T-helper 22 cell (primary cell): ENCODE measurements around the gene MAST4.
"Not testable (repeated sequence)": the region's sequence is repeated elsewhere in the genome, so short reads cannot be mapped to it uniquely, and the experiment has no call there.

Experiments used
- DNase-seq: peaks from one replicate; pipeline ENCODE4 v3.0.0-alpha.2; 2020; ENCODE audit warnings: low read depth

MAST4 gene

GRCh38 chr5:67163863-67164595, 567.8 kb downstream of the MAST4 start:
- no peak for DNase-seq

DNA sequence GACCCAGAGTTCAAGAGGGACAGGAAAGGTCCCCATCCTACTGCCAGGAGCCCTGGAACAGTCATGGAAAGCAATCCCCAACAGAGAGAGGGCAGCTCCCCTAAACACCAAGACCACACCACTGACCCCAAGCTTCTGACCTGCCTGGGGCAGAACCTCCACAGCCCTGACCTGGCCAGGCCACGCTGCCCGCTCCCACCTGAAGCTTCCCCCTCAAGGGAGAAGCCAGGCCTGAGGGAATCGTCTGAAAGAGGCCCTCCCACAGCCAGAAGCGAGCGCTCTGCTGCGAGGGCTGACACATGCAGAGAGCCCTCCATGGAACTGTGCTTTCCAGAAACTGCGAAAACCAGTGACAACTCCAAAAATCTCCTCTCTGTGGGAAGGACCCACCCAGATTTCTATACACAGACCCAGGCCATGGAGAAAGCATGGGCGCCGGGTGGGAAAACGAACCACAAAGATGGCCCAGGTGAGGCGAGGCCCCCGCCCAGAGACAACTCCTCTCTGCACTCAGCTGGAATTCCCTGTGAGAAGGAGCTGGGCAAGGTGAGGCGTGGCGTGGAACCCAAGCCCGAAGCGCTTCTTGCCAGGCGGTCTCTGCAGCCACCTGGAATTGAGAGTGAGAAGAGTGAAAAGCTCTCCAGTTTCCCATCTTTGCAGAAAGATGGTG, 568.8 kb downstream of the MAST4 start:
- no peak for DNase-seq

DNA sequence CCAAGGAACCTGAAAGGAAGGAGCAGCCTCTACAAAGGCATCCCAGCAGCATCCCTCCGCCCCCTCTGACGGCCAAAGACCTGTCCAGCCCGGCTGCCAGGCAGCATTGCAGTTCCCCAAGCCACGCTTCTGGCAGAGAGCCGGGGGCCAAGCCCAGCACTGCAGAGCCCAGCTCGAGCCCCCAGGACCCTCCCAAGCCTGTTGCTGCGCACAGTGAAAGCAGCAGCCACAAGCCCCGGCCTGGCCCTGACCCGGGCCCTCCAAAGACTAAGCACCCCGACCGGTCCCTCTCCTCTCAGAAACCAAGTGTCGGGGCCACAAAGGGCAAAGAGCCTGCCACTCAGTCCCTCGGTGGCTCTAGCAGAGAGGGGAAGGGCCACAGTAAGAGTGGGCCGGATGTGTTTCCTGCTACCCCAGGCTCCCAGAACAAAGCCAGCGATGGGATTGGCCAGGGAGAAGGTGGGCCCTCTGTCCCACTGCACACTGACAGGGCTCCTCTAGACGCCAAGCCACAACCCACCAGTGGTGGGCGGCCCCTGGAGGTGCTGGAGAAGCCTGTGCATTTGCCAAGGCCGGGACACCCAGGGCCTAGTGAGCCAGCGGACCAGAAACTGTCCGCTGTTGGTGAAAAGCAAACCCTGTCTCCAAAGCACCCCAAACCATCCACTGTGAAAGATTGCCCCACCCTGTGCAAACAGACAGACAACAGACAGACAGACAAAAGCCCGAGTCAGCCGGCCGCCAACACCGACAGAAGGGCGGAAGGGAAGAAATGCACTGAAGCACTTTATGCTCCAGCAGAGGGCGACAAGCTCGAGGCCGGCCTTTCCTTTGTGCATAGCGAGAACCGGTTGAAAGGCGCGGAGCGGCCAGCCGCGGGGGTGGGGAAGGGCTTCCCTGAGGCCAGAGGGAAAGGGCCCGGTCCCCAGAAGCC, 569.6 kb downstream of the MAST4 start:
- DNase-seq, result peak; percentile 54

GRCh38 chr5:67166460-67167285, 570.5 kb downstream of the MAST4 start:
- DNase-seq, result peak; percentile 62

DNA sequence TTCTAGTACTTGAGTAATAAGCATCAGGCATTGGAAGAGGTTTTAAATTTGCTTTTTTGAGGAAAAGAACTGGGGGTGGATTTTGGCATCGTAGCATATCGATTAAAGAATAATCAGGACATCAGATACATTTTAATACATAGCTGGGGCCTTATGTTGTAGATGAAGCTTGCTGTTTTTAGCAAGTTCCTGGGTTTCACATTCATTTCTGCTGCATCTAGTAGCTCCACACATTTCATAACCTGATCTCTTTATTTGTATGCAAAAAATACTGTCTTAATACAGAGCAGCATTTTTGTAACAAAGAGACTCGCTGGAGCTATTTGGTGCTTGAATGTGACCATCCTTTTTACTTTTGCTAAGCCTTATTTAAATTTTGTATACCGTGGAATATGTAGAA, 571.9 kb downstream of the MAST4 start:
- no peak for DNase-seq

- no peak for DNase-seq
These were observed 574.6 kb downstream of the MAST4 start for GRCh38 chr5:67170767-67171166.

DNA sequence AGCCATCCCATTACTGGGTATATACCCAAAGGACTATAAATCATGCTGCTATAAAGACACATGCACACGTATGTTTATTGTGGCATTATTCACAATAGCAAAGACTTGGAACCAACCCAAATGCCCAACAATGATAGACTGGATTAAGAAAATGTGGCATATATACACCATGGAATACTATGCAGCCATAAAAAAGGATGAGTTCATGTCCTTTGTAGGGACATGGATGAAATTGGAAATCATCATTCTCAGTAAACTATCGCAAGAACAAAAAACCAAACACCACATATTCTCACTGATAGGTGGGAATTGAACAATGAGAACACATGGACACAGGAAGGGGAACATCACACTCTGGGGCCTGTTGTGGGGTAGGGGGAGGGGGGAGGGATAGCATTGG, 577.2 kb downstream of the MAST4 start:
- DNase-seq, result not testable (repeated sequence)

GRCh38 chr5:67173959-67174358, 577.8 kb downstream of the MAST4 start:
- DNase-seq, result no peak

DNA sequence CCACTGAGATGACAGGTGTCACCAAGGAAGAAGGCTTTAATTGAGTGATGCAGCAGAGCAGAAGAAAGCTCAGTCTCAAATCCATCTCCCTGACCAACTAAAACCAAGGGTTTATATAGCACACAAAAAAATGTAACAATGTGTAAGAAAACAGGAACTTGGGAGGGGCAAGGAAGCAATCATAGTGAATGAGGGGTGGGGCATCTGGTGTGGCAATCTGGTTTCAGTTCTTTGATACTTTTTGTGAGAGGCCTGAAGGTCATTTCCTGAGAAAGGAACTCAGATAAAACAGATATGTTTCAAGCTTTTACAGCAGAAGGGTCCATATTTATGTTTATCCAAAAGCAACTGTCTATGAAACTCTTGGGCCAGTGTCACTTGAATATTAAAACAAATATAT, 580.7 kb downstream of the MAST4 start:
- no peak for DNase-seq

DNA sequence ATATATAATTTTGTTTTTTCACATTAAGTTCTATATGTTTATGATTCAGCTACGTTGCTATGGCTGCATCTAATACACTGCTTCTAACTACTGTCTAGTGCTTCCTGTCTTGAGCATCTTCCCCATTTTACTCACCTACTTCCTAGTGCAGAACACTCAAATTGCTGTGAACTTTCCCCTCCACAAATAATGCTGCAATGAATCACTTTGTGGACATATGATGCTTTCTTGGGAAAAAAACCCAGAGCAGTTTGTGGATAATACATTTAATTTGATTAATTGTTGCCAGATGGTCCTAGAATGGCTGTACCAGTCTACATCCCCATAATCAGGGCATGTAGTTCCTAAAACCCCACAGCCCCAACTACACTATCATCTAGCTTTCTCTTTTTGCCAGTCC, 581.9 kb downstream of the MAST4 start:
- no peak for DNase-seq

- no peak for DNase-seq
These were observed 582.8 kb downstream of the MAST4 start for GRCh38 chr5:67178966-67179365.

DNA sequence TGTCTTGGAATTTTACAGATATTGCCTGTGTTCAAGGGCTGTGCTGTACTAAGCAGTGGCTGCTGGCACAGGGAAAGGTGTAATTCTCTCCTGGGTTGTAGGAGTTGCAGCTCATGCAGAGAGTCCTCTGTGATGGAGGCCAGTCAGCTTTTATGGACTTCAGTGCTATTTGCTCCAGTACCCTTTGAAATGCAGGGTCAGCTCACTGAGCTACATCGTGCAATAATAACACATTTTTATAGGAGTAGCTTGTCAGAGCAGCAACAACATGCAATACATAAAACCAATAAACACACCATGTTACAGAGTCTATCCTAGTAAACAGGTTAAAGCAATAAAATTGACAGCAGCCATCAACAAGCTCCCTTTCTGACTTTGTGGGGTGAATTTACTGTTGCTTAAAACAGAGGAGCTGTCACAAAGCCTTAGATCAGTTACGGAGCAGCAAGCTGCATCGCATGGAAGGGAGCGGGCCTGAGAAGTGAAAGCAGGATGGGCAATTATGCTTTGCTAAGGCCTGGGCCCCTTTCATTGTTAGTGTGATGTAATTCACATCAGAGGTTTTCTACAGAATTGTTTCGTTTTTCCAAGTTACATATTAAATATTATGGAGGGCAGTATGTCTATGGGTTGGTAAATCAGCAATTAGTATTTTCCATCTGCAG, 583.6 kb downstream of the MAST4 start:
- no peak for DNase-seq

DNA sequence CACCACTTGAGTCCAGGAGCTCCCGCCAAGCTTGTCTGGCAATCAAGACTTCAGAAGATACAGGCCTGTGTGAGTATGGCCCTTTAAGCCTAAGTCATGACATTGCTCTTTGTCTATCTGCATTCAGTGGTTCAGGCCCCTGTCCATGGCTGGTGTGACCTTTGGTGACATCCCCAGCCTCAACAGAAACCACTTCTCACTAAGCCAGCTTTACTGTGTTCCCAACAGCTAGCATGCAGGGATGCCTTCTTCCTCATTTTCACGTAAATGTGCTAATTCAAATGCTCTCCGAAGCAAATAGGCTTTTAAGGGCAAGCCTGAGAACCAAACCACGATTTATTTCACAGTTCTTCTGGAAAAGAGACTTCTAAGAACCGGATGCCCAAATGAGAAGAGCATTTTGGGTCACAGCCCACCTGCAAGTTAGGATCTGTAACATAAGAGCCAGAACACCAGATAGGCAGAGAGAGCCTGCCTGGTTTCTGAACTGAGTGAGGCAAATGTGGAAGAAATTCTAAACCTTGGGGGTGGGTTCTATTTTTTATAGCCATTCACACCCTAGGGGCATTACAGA, 585.5 kb downstream of the MAST4 start:
- DNase-seq, result no peak

DNA sequence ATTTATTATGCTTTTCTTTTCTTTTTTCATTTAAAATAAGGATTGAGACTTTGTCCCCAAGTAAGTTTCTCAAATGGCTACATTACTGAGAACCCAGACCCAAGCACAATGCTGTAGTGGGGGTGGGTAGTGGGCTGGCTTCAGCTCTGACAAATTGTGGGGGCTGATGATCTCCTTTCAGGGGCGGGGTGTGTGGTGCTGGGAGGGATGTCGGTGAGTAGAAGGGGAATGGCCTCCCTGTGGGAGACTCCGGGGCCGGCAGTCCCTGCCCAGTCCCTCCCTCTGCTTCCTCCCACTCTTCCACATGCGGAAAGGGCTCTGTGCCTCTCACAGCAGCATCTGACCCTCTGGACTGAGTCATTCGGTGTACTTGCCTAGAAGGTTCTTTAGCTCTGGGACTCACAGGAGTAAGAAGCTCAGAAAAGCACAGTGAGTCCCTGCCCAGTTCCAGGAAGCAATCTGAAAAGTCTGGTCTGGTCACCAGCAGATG, 586.2 kb downstream of the MAST4 start:
- no peak for DNase-seq

DNA sequence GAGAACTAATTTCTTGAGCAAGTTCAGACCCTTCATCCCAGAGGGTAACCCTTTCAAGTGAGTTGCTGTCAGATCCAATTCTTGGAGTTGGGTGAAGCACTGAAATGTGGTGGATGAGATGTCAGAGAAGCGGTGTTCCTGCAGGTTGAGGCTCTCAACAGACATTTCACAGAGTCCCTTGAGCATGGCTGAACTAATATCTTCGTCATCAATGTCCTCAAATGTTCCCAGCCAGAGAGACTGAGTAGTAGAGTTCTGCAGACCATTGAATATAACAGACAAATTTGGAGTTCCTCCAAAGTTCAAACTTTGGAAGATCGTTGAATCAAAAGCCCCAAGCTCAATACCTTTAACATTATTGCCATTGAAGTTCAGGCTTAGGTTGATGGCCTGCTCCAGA, 587.7 kb downstream of the MAST4 start:
- no peak for DNase-seq

GRCh38 chr5:67187006-67187715, 591.0 kb downstream of the MAST4 start:
- no peak for DNase-seq

DNA sequence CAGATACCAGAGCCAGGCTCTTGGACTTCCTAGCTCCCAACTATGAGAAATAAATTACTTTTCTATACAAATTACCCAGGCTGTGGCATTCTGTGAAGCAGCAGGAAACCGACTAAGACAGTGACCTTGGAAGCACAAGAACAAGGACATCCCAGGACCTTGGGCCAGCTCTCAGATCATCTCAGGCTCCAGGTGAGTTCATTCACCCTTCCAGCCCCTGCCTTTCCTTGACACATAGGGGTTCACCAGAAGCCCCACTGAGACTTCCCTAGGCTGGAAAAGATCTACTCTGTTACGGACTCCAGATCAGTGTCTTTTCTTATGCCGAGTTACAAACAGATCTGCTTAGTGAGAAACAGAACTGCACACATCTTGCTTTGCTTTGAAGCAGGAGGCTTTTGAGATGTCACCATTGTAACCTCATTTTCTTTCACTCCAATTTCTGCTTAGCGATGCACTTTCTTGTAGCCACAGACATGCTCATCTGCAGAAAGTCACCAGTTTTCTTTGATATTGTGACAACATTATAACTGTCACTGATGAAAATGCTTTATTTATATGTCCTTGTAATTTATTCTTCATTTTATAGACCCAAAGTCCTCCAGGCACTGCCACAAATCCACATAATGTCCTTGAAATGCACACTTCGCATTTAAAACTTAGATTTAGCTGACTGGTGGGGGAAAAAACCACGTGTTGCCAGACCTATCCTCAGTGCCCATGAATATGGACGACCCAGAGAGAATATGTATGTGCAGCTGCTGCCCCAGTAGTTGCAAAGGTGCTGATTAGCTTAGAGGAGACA, 592.3 kb downstream of the MAST4 start:
- no peak for DNase-seq

DNA sequence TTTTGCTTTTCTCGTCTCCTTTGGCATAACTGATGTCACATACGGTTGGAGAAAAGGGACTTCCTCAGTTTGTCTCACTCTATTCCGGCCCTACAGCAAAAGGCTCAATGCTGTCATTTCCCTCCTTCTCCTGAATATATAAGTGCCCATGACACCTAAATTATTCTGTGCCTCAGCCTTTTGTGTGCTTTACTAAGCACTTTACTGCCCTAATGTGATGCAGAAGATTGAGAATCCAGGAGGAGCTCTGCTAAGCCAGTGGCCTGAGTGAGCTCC, 592.8 kb downstream of the MAST4 start:
- no peak for DNase-seq

GRCh38 chr5:67189931-67190330, 593.7 kb downstream of the MAST4 start:
- no peak for DNase-seq

- DNase-seq, result no peak
These were observed 594.2 kb downstream of the MAST4 start for GRCh38 chr5:67190410-67190809.
